Small intestine (tissue), 7 donors: Measurements from ENCODE around the gene SBNO2. TPM values are rescaled to one million over a fixed set of nuclear protein-coding genes. Genes with fewer than 3 reads are reported as not detected.

ENCODE experiments used
- DNase-seq, 2 donors: peaks; one replicate each; pipeline versions ENCODE4 v3.0.0 to v3.0.0-alpha.2; 2013
- FAIRE-seq: peaks from 2 replicates; lab custom pipeline; 2012; peaks lifted over from hg19 to GRCh38; lab: Jason Lieb, UNC
- H3K27ac ChIP-seq, 3 donors: one replicate each; pipeline ENCODE4 v1.5.1; 2013; ENCODE audit warnings: low read length in 2 of 3, mild to moderate bottlenecking in 2 of 3, control low read depth in 1 of 3, inconsistent platforms in 1 of 3, low read depth in 1 of 3, moderate library complexity in 1 of 3
- H3K27me3 ChIP-seq, 3 donors: one replicate each; pipeline ENCODE4 v1.6.1; 2013; ENCODE audit warnings: low read length in 3 of 3, inconsistent platforms in 1 of 3; ENCODE audit not compliant: control insufficient read depth in 3 of 3, insufficient read depth in 3 of 3
- H3K36me3 ChIP-seq, 3 donors: one replicate each; pipeline ENCODE4 v1.6.1; 2013; ENCODE audit warnings: low read length in 3 of 3, inconsistent platforms in 1 of 3, low read depth in 1 of 3, mild to moderate bottlenecking in 1 of 3, moderate library complexity in 1 of 3; ENCODE audit not compliant: control insufficient read depth in 3 of 3, insufficient read depth in 2 of 3
- H3K4me1 ChIP-seq, 3 donors: one replicate each; pipeline ENCODE4 v1.6.1; 2013; ENCODE audit warnings: low read length in 2 of 3, inconsistent platforms in 1 of 3, low read depth in 1 of 3, mild to moderate bottlenecking in 1 of 3, moderate library complexity in 1 of 3; ENCODE audit not compliant: control insufficient read depth in 3 of 3, insufficient read depth in 2 of 3
- H3K4me3 ChIP-seq, 3 donors: one replicate each; pipeline ENCODE4 v1.5.1; 2013; ENCODE audit warnings: low read length in 3 of 3, control low read depth in 1 of 3, inconsistent platforms in 1 of 3, low read depth in 1 of 3, mild to moderate bottlenecking in 1 of 3, moderate library complexity in 1 of 3
- H3K9me3 ChIP-seq, 2 donors: one replicate each; pipeline ENCODE4 v1.6.1; 2013; ENCODE audit warnings: low read depth in 1 of 2, low read length in 1 of 2; ENCODE audit not compliant: control insufficient read depth in 2 of 2, insufficient read depth in 1 of 2
- WGBS, 3 donors: extraction: QIAGEN DNeasy Blood & Tissue Kit; methylation state at CpG; one replicate each; pipeline ENCODE4 v1.1.7; 2013; 5-methylcytosine and 5-hydroxymethylcytosine counted together
- polyA plus RNA-seq, 4 donors: library from polyadenylated mRNA; stranded (reverse) in 3 of 4; unstranded in 1 of 4; fragments of 200-250 nt in 3 of 4; fragments of 120-200 nt in 1 of 4; gene quantifications; one replicate each; pipeline versions ENCODE4 v1.2.1 to v1.2.3, GENCODE V29; 2013
- donor health status: healthy with polysubstance abuse.
- donor health status: control.
- donor health status: control.
- donor health status: Bipolar disorder and iron deficiency.
- donor health status: healthy.

The SBNO2 gene
- polyA plus RNA-seq, 4 donors = 19.7 to 32.1 (median 21.6) TPM

DNA sequence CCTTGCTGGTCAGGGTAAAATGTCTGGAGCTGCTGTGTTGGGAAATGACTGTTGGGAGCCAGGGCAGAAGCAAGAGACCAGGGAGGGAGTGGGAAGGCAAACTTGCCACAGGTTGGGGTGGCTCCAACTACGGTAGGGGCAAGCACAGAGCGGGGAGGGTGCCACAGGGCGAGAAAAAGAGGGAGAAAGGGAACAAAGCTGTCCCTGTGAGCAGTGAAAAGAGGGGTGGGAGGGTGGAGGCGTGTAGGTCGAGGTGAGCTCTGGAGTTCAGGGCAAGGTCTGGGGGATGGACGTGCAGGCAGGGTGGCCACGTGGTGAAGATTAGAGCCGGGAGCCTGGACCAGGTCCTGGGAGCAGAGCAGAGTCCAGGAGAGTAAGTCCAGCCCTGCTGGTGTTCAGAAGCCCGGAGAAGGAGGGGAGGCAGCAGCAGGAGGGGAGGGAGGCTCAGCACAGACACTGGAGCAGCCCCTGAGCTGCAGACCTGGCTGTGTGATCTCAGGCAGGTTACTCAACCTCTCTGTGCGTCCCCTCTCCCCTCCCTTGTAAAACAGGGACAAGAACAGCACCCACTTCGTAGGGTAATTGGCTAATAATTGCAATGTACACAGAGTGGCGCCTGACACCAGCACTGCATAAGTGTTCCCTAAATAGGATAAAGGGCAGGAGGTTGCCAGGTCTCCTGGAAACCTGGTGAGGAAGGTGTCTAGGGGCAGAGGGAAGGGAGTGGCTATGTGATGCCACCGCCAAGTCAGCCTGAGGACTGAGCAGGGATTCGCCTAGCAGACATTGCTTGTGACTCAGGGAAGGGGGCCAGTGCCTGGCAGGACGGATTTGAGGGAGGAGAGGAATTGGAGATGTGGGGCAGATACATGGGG is 75.7 kb downstream of the SBNO2 start:
- peaks cover 5 to 53% (median 7%) of the 10 kb centered on the region in 3 donors for H3K4me1 ChIP-seq
- FAIRE-seq = no peak
- H3K27ac ChIP-seq = peak overlapping the region; percentile 27 to 98 (median 93)

DNA sequence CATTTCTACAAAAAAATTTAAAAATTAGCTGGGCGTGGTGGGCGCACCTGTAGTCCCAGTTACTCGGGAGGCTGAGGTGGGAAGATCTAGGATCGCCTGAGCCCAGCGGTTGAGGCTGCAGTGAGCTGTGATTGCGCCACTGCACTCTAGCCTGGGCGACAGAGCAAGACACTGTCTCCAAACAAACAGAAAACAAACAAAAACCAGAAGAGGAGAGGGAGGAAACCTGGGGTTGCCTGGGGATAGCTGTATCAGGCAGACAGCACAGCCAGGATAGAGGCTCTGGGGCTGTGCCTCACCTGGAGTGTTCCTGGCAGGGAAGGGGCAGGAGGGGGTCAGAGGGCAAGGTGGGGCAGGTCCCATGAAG is 76.3 kb downstream of the SBNO2 start:
- DNase-seq (peak in 1 of 2 donors; percentile 57), FAIRE-seq (no peak)
- H3K27me3 ChIP-seq = no peaks in the 10 kb centered on the region
- H3K4me1 ChIP-seq = peaks cover 3 to 47% (median 10%) of the 10 kb centered on the region in 3 donors
- H3K9me3 ChIP-seq = no peaks in the 10 kb centered on the region
- peak overlapping the region; percentile 27 to 98 (median 93) for H3K27ac ChIP-seq
- H3K4me3 ChIP-seq = no peak overlapping the region
- 48 to 69% (median 57%) methylated on average over 7 of the region's 7 CpGs for WGBS, 3 donors
- H3K36me3 ChIP-seq = peaks cover 0 to 14% (median 2%) of the 10 kb centered on the region in 3 donors

More for the DNA sequence above, 75.7 kb downstream of the SBNO2 start:
- peaks cover 0 to 7% (median 0%) of the 10 kb centered on the region in 3 donors for H3K36me3 ChIP-seq
- H3K4me3 ChIP-seq = peak overlapping the region in 1 of 3 donors; percentile 20
- 19 to 51% (median 40%) methylated on average over 15 of the region's 15 CpGs for WGBS, 3 donors
- peak; percentile 84 to 92 for DNase-seq
- no peaks in the 10 kb centered on the region for H3K9me3 ChIP-seq
- no peaks in the 10 kb centered on the region for H3K27me3 ChIP-seq

DNA sequence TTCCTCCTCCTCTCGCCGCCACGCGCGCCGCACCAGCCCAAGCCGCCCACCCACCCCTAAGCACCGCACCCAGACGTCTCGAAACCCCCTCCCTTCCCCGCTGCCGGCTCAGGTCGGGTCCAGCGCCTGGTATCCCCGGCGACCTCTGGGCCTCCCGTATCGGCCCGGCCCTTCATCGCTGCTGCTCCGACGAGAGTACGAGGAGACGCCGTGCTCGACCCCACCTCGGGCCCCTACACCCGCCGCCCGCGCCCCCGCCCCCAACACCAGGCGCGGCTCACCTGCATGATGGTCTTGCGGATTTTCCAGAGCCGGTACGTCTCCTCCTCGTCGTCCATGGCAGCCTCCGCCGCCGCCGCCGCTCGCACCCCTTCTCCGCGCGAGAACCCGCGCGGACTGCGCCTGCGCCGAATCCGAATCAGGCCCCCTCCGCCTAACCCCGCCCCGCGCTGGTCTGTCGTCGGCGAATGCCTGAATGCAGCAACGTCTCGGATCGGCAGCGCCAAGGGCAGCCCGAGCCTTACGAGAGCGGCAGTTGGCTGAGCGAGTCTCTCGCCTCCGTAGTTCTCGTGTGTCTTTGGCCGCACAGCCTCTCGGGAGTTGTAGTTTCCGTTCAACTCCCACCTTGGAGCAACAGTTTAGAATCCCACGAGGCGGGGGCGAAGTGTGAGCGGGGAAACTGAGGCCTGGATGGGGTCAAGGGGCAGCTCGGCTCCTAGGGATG is 78.9 kb downstream of the SBNO2 start, which contains the start of gene POLR2E:
Gene POLR2E, minus strand, starts transcription at position 398 of the 724 bp plus-strand sequence. Its CDS starts 60 bp downstream, at position 338.
- FAIRE-seq = no peak
- Histone ChIP-seq H3K4me1 (peaks cover 0 to 32% (median 10%) of the 10 kb centered on the region in 3 donors), H3K4me3 (peak within 1 kb of the TSS; percentile 78 to 87 (median 82)), H3K27ac (peak within 1 kb of the TSS in 2 of 3 donors; percentile 13 to 52), H3K36me3 (peaks cover 0 to 40% (median 8%) of the 10 kb centered on the region in 3 donors), H3K27me3 (no peaks in the 10 kb centered on the region), H3K9me3 (no peaks in the 10 kb centered on the region)
- DNase-seq = peak; percentile 99
- 0% methylated on average over 73 to 81 of the region's 81 CpGs for WGBS, 3 donors

DNA sequence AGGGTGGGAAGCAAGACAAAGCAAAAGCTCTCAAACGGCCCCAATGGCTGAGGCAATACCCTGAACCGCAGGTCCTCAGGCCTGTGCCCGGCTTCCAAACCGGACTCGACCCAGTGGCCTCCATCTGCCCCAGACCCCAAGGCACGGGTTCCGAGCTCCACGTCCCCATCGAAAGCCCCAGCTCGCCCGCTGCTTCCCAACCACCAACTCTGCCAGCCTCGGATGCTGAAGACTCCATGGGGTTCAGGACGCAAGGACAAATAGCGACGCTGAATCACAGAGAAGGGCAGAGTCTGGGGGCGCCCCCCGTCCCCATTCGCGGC is 79.5 kb downstream of the SBNO2 start:
- Histone ChIP-seq H3K4me3 (peak overlapping the region; percentile 78 to 87 (median 82)), H3K9me3 (no peaks in the 10 kb centered on the region), H3K27ac (peak overlapping the region in 2 of 3 donors; percentile 13 to 52), H3K4me1 (peaks cover 0 to 32% (median 10%) of the 10 kb centered on the region in 3 donors), H3K27me3 (no peaks in the 10 kb centered on the region), H3K36me3 (peaks cover 0 to 45% (median 8%) of the 10 kb centered on the region in 3 donors)
- no peak for FAIRE-seq
- WGBS, 3 donors = 0 to 2% (median 1%) methylated on average over 14 to 19 of the region's 19 CpGs
- no peak for DNase-seq

DNA sequence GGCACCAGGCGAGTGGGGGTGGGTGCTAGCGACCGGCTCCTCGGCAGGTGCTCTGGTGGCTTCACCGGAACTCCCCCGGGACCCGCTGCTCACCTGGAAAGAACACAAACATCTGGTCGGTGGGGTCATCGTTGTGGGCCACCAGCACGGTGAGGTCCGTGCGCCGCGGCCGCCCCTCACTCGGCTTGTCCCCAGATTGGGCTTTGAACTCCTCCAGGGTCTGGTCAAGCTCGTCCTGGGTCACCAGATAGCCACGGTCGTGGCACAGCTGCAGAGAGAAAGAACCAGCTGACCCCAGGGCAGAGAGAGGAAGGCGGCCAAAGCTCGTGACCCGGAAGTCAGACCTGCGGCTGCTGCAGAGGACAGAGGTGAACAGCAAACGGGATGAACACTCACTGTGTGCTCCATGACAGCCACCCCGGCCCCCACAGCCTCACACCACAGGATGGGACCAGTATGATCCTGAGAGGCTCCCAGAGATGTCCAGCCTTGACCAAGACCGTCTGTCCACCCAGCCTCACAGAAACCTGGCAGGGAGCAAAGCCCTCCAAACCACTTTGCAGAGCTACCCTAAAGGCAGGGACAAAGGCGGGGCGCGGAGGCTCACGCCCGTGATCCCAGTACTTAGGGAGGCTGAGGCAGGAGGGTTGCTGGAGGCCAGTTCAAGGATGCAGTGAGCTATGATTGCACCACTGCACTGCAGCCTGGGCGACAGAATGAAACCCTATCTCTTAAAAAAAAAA is 80.1 kb downstream of the SBNO2 start:
- Histone ChIP-seq H3K36me3 (peaks cover 0 to 51% (median 9%) of the 10 kb centered on the region in 3 donors), H3K4me1 (peaks cover 0 to 27% (median 10%) of the 10 kb centered on the region in 3 donors), H3K27me3 (no peaks in the 10 kb centered on the region), H3K9me3 (no peaks in the 10 kb centered on the region), H3K4me3 (peak overlapping the region; percentile 78 to 87 (median 82)), H3K27ac (no peak overlapping the region)
- no peak for DNase-seq
- FAIRE-seq = no peak
- WGBS, 3 donors = 40 to 56% (median 44%) methylated on average over 31 to 32 of the region's 32 CpGs

DNA sequence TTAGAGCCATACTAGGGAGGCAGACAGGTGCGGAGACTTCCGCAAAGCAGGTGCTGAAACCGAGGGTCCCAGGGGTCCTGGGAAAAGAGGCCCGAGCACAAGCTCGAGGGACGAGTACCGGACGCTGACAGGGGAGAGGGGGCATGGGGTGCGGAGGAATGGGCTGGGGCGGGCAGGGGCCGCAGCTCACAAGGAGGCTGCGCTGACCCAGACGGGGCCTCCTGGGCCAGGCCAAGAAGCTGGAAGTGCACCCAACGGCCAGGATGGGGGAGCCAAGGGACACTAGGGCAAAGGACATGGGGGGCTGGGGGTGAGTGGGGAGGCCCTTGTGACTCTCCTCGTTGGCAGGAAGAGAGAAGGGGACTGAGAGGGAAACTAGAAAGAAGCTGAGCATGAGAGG is 80.7 kb downstream of the SBNO2 start:
- Histone ChIP-seq H3K9me3 (no peaks in the 10 kb centered on the region), H3K27me3 (no peaks in the 10 kb centered on the region), H3K4me1 (peaks cover 0 to 21% (median 10%) of the 10 kb centered on the region in 3 donors), H3K4me3 (peak overlapping the region in 2 of 3 donors; percentile 78 to 87), H3K27ac (no peak overlapping the region), H3K36me3 (peaks cover 0 to 58% (median 14%) of the 10 kb centered on the region in 3 donors)
- FAIRE-seq (no peak), DNase-seq (no peak)
- 85 to 96% (median 87%) methylated on average over 11 to 15 of the region's 15 CpGs for WGBS, 3 donors

DNA sequence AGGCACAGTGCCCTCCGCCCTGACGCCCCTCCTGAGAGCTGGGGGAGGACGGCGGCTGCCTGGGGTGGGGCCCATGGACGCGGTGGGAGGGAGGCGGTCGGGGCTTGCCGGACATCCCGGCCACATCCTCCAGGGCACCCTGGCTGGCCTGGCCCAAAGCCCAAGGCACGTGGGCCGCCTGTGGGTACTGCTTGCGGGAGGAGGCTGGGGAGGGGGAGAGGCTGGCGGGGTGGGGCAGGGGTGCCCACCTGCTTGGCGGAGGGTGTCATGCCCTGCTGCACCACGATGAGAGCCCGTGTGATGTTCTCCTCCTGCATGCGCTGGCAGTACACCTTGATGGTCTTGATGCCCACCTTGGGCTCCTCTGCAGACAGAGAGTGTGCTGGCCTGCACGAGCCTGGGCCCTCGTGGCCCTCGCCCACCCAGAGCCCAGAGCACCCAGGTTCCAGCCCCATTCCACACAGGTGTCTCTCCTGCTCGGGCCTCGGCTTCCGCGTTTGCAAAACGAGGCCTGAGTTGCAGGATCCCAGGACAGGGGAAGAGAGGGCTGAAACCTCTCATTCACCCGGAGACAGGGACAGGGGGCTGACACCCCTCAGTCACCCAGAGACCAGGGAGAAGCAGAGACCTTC is 82.4 kb downstream of the SBNO2 start:
- FAIRE-seq = no peak
- WGBS, 3 donors = 90 to 92% (median 90%) methylated on average over 19 to 27 of the region's 27 CpGs
- Histone ChIP-seq H3K36me3 (peaks cover 0 to 74% (median 14%) of the 10 kb centered on the region in 3 donors), H3K27ac (no peak overlapping the region), H3K9me3 (no peaks in the 10 kb centered on the region), H3K27me3 (no peaks in the 10 kb centered on the region), H3K4me3 (no peak overlapping the region), H3K4me1 (peaks cover 0 to 12% (median 10%) of the 10 kb centered on the region in 3 donors)
- no peak for DNase-seq
